Gastroesophageal sphincter (tissue), 4 donors: ENCODE measurements around the gene TMEM50B. TPM values are rescaled to one million over a fixed set of nuclear protein-coding genes. Genes with fewer than 3 reads are reported as not detected.
"Not testable (repeated sequence)": the region's sequence is repeated elsewhere in the genome, so short reads cannot be mapped to it uniquely, and the experiment has no call there.

Source experiments
- ATAC-seq: fragments of 150-250 bp; one replicate; pipeline ENCODE4 v1.9.1; 2016; ENCODE audit warnings: mild to moderate bottlenecking, moderate library complexity
- H3K27ac ChIP-seq, 4 donors: fragments of 200-600 bp; sonication (generic) in 3 of 4; 1 replicate in 3 of 4; 2 replicates in 1 of 4; pipeline ENCODE4 v1.5.1; 2016 to 2019
- H3K27me3 ChIP-seq: fragments of 200-600 bp; sonication (generic); one replicate; pipeline ENCODE4 v1.5.1; 2019
- H3K36me3 ChIP-seq, 2 donors: fragments of 200-600 bp; sonication (generic); one replicate each; pipeline ENCODE4 v1.5.1; 2019; ENCODE audit warnings: control low read depth in 1 of 2
- H3K4me1 ChIP-seq, 3 donors: fragments of 200-600 bp; sonication (generic); 1 replicate in 2 of 3; 2 replicates in 1 of 3; pipeline ENCODE4 v1.5.1; 2016 to 2019; ENCODE audit warnings: control low read depth in 2 of 3
- H3K4me3 ChIP-seq, 2 donors: fragments of 200-600 bp; sonication (generic); one replicate each; pipeline ENCODE4 v1.5.1; 2019; ENCODE audit warnings: mild to moderate bottlenecking in 1 of 2, moderate library complexity in 1 of 2
- H3K9me3 ChIP-seq, 3 donors: fragments of 200-600 bp; sonication (generic); one replicate each; pipeline ENCODE4 v1.5.1; 2017 to 2019; ENCODE audit warnings: control low read depth in 2 of 3
- CTCF ChIP-seq, 4 experiments: fragments of 200-600 bp in 2 of 4; fragments of 450-650 bp in 2 of 4; sonication (generic) in 1 of 4; IDR thresholded peaks; one replicate each; pipeline ENCODE4 v1.5.1; 2017 to 2019; ENCODE audit warnings: antibody characterized with exemption in 4 of 4, mild to moderate bottlenecking in 2 of 4, moderate library complexity in 2 of 4
- EP300 ChIP-seq: sonication (generic); formaldehyde crosslinking; IDR thresholded peaks from one replicate; pipeline ENCODE4 v1.6.1; 2017; ENCODE audit warnings: antibody characterized with exemption, mild to moderate bottlenecking
- POLR2A ChIP-seq, 2 donors: fragments of 450-650 bp; IDR thresholded peaks; one replicate each; pipeline ENCODE4 v1.6.1; 2017; ENCODE audit warnings: antibody characterized with exemption in 2 of 2, mild to moderate bottlenecking in 2 of 2, moderate library complexity in 1 of 2
- POLR2AphosphoS5 ChIP-seq: sonication (generic); formaldehyde crosslinking; IDR thresholded peaks from one replicate; pipeline ENCODE4 v1.6.1; 2017; ENCODE audit warnings: antibody characterized with exemption
- WGBS, 2 donors: methylation state at CpG; one replicate each; pipeline ENCODE4 v1.1.5; 2018; ENCODE audit warnings: low coverage in 1 of 2; 5-methylcytosine and 5-hydroxymethylcytosine counted together
- total RNA-seq, 4 donors: library from RNA; depleted of rRNA; stranded (reverse); fragments of >200 nt; gene quantifications; one replicate each; pipeline ENCODE4 v1.1.0, GENCODE V29; 2016

TMEM50B gene
- total RNA-seq, 4 donors from 2014 or later = 56.4 to 175 (median 90.0) TPM

GRCh38 chr21:33480481-33481103 is 818 bp upstream of the TMEM50B start:
- WGBS, 2 donors = 0 to 23% methylated on average over 7 to 14 of the region's 17 CpGs
- peak overlapping the region; percentile 82 to 100 (median 96) for H3K27ac ChIP-seq
- peak overlapping the region; percentile 54 to 99 for H3K4me3 ChIP-seq
- TF ChIP-seq CTCF (IDR thresholded peaks at IDR 0.05) (no peak), POLR2A (IDR thresholded peaks at IDR 0.05) (no peak)
- H3K27me3 ChIP-seq = no peaks in the 10 kb centered on the region
- ATAC-seq = no peak
- H3K4me1 ChIP-seq = peaks cover 0 to 27% (median 4%) of the 10 kb centered on the region in 3 donors
- H3K9me3 ChIP-seq = no peaks in the 10 kb centered on the region
- H3K36me3 ChIP-seq = no peaks in the 10 kb centered on the region

- Histone ChIP-seq H3K36me3 (no peaks in the 10 kb centered on the region), H3K4me3 (peak overlapping the region; percentile 60 to 99), H3K27me3 (no peaks in the 10 kb centered on the region), H3K4me1 (peaks cover 0 to 27% (median 4%) of the 10 kb centered on the region in 3 donors), H3K9me3 (no peaks in the 10 kb centered on the region), H3K27ac (peak overlapping the region; percentile 85 to 100 (median 96))
- WGBS, 2 donors = 0 to 4% methylated on average over 8 to 19 of the region's 68 CpGs
- TF ChIP-seq POLR2A (IDR thresholded peaks at IDR 0.05) (no peak), CTCF (IDR thresholded peaks at IDR 0.05) (peak in 1 of 4 experiments; percentile 23)
- peak; percentile 16 for ATAC-seq
These were observed 667 bp downstream of the TMEM50B start for GRCh38 chr21:33478935-33479678.

- no peaks in the 10 kb centered on the region for H3K27me3 ChIP-seq
- H3K27ac ChIP-seq = peak overlapping the region in 3 of 4 donors; percentile 93 to 100 (median 99)
- H3K36me3 ChIP-seq = no peaks in the 10 kb centered on the region
- H3K4me1 ChIP-seq = peaks cover 0 to 27% (median 4%) of the 10 kb centered on the region in 3 donors
- H3K9me3 ChIP-seq = no peaks in the 10 kb centered on the region
- peak overlapping the region; percentile 60 to 99 for H3K4me3 ChIP-seq
- no peak for ATAC-seq
- TF ChIP-seq EP300 (no peak), POLR2AphosphoS5 (no peak)
- 20 to 58% methylated on average over 1 to 8 of the region's 9 CpGs for WGBS, 2 donors
These were observed 1.6 kb downstream of the TMEM50B start for GRCh38 chr21:33478182-33478581.

- H3K4me3 ChIP-seq = no peak overlapping the region
- peaks cover 0 to 27% (median 4%) of the 10 kb centered on the region in 3 donors for H3K4me1 ChIP-seq
- no peaks in the 10 kb centered on the region for H3K36me3 ChIP-seq
- no peak for ATAC-seq
- H3K9me3 ChIP-seq = no peaks in the 10 kb centered on the region
- no peaks in the 10 kb centered on the region for H3K27me3 ChIP-seq
- H3K27ac ChIP-seq = no peak overlapping the region
- no peak for TF ChIP-seq POLR2A (IDR thresholded peaks at IDR 0.05)
- 81 to 86% methylated on average over 6 to 7 of the region's 7 CpGs for WGBS, 2 donors
These were observed 2.7 kb downstream of the TMEM50B start for GRCh38 chr21:33477066-33477465.

GRCh38 chr21:33473344-33473743 is 6.4 kb downstream of the TMEM50B start:
- Histone ChIP-seq H3K4me1 (peaks cover 0 to 35% (median 4%) of the 10 kb centered on the region in 3 donors), H3K9me3 (no peaks in the 10 kb centered on the region), H3K36me3 (no peaks in the 10 kb centered on the region), H3K27me3 (no peaks in the 10 kb centered on the region), H3K4me3 (no peak overlapping the region), H3K27ac (no peak overlapping the region)
- no peak for ATAC-seq
- TF ChIP-seq POLR2A (IDR thresholded peaks at IDR 0.05) = no peak
- no peak for TF ChIP-seq EP300
- TF ChIP-seq POLR2AphosphoS5 = no peak
- TF ChIP-seq CTCF (IDR thresholded peaks at IDR 0.05) = no peak
- WGBS, 2 donors = 94% methylated on average over 3 of the region's 3 CpGs; no CpG with 5 or more reads in 1 of the 2 donors

GRCh38 chr21:33470701-33471100 is 9.1 kb downstream of the TMEM50B start:
- WGBS, 2 donors = 75 to 100% methylated on average over 1 of the region's 2 CpGs
- H3K9me3 ChIP-seq = no peaks in the 10 kb centered on the region
- peaks cover 0 to 17% (median 0%) of the 10 kb centered on the region in 3 donors for H3K4me1 ChIP-seq
- H3K27me3 ChIP-seq = no peaks in the 10 kb centered on the region
- ATAC-seq = no peak
- TF ChIP-seq CTCF (IDR thresholded peaks at IDR 0.05) (no peak), POLR2AphosphoS5 (no peak), POLR2A (IDR thresholded peaks at IDR 0.05) (no peak), EP300 (no peak)
- H3K36me3 ChIP-seq = peaks cover 0 to 9% of the 10 kb centered on the region in 2 donors
- no peak overlapping the region for H3K4me3 ChIP-seq
- H3K27ac ChIP-seq = no peak overlapping the region

- 88 to 92% methylated on average over 3 to 4 of the region's 4 CpGs for WGBS, 2 donors
- H3K27me3 ChIP-seq, H3K27ac ChIP-seq, H3K4me3 ChIP-seq, ATAC-seq, H3K9me3 ChIP-seq: not testable (repeated sequence)
- peaks cover 0 to 24% of the 10 kb centered on the region in 2 donors for H3K36me3 ChIP-seq
- H3K4me1 ChIP-seq = peaks cover 0 to 17% (median 0%) of the 10 kb centered on the region in 3 donors
These were observed 10.6 kb downstream of the TMEM50B start for GRCh38 chr21:33469183-33469582.
